BLaER1 treated with 17β-estradiol and CSF1 and Interleukin-3, amounts not matched to agents 10 nM and 100 nM (cell line): ENCODE measurements around the gene DCTN3.
A peak's percentile ranks its signal among the peaks of the same experiment; 100 is the strongest.

Source experiments
- H3K27ac ChIP-seq, 11 experiments: shearing (Covaris generic); formaldehyde crosslinking; 2 replicates each; pipeline ENCODE4 v1.8.1; 2022
- H3K27me3 ChIP-seq, 11 experiments: shearing (Covaris generic); formaldehyde crosslinking; 2 replicates each; pipeline ENCODE4 v1.8.1; 2022
- H3K36me3 ChIP-seq, 11 experiments: shearing (Covaris generic); formaldehyde crosslinking; 2 replicates each; pipeline ENCODE4 v1.8.1; 2022
- H3K4me1 ChIP-seq, 10 experiments: shearing (Covaris generic); formaldehyde crosslinking; 2 replicates each; pipeline ENCODE4 v1.8.1; 2022
- H3K4me2 ChIP-seq, 11 experiments: shearing (Covaris generic); formaldehyde crosslinking; 2 replicates each; pipeline ENCODE4 v1.8.1; 2022
- H3K4me3 ChIP-seq, 10 experiments: shearing (Covaris generic); formaldehyde crosslinking; 2 replicates each; pipeline ENCODE4 v1.8.1; 2022
- H3K9ac ChIP-seq, 11 experiments: shearing (Covaris generic); formaldehyde crosslinking; 2 replicates each; pipeline ENCODE4 v1.8.1; 2022
- H3K9me3 ChIP-seq, 11 experiments: shearing (Covaris generic); formaldehyde crosslinking; replicated peaks in 1 of 11; 2 replicates each; pipeline ENCODE4 v1.8.1; 2022
- H4K20me1 ChIP-seq, 11 experiments: shearing (Covaris generic); formaldehyde crosslinking; 2 replicates each; pipeline ENCODE4 v1.8.1; 2022
- Cebpa-rat ChIP-seq, 11 experiments: shearing (Covaris generic); IDR thresholded peaks; 2 replicates each; pipeline ENCODE4 v1.8.1; 2022

DCTN3 gene

GRCh38 chr9:34633851-34634550 is 13.7 kb upstream of the DCTN3 start:
- H4K20me1 ChIP-seq: peaks cover 0 to 76% (median 51%) of the 10 kb centered on the region in 11 experiments; a peak in 16 of 22 replicates
- 0 out of 20 replicates have a peak overlapping the region, but pooled peaks of 1 of the 10 experiments have one; percentile 75 for H3K4me3 ChIP-seq
- H3K27ac ChIP-seq: no peak overlapping the region
- no peaks in the 10 kb centered on the region for H3K9me3 ChIP-seq
- peaks cover 0 to 23% (median 12%) of the 10 kb centered on the region in 11 experiments; a peak in 14 of 22 replicates for H3K36me3 ChIP-seq
- H3K4me1 ChIP-seq: peaks cover 31 to 53% (median 44%) of the 10 kb centered on the region in 10 experiments
- H3K27me3 ChIP-seq: peaks cover 27 to 34% (median 29%) of the 10 kb centered on the region in 11 experiments
- peak overlapping the region in 9 of 11 experiments; percentile 89 to 99 (median 97); a peak in 17 of 22 replicates for H3K4me2 ChIP-seq
- H3K9ac ChIP-seq: peak overlapping the region in 5 of 11 experiments; percentile 9 to 85 (median 48); a peak in 8 of 22 replicates
- TF ChIP-seq Cebpa-rat (IDR thresholded peaks at IDR 0.05): no peak

GRCh38 chr9:34633166-34633565 is 12.9 kb upstream of the DCTN3 start:
- peaks cover 29 to 56% (median 46%) of the 10 kb centered on the region in 10 experiments for H3K4me1 ChIP-seq
- no peak overlapping the region for H3K27ac ChIP-seq
- H4K20me1 ChIP-seq: peaks cover 0 to 85% (median 56%) of the 10 kb centered on the region in 11 experiments; a peak in 16 of 22 replicates
- H3K27me3 ChIP-seq: peaks cover 35 to 42% (median 37%) of the 10 kb centered on the region in 11 experiments
- peak overlapping the region in 1 of 11 experiments; percentile 24; a peak in 2 of 22 replicates for H3K9ac ChIP-seq
- no peak for TF ChIP-seq Cebpa-rat (IDR thresholded peaks at IDR 0.05)
- no peak overlapping the region for H3K4me2 ChIP-seq
- H3K9me3 ChIP-seq: no peaks in the 10 kb centered on the region
- peaks cover 0 to 23% (median 12%) of the 10 kb centered on the region in 11 experiments; a peak in 14 of 22 replicates for H3K36me3 ChIP-seq
- no peak overlapping the region for H3K4me3 ChIP-seq

- Histone ChIP-seq H3K9ac (no peak overlapping the region), H3K4me3 (no peak overlapping the region), H3K27me3 (peaks cover 61 to 68% (median 63%) of the 10 kb centered on the region in 11 experiments), H3K9me3 (no peaks in the 10 kb centered on the region), H3K27ac (no peak overlapping the region), H3K4me1 (peaks cover 11 to 39% (median 24%) of the 10 kb centered on the region in 10 experiments), H3K36me3 (peaks cover 0 to 18% (median 9%) of the 10 kb centered on the region in 11 experiments; a peak in 14 of 22 replicates), H3K4me2 (no peak overlapping the region), H4K20me1 (peaks cover 0 to 83% (median 63%) of the 10 kb centered on the region in 11 experiments; a peak in 17 of 22 replicates)
- no peak for TF ChIP-seq Cebpa-rat (IDR thresholded peaks at IDR 0.05)
Measured at GRCh38 chr9:34630402-34631154, 10.3 kb upstream of the DCTN3 start.

- peaks cover 0 to 75% (median 53%) of the 10 kb centered on the region in 11 experiments; a peak in 16 of 22 replicates for H4K20me1 ChIP-seq
- peak overlapping the region in 1 of 11 experiments; percentile 78; a peak in 2 of 22 replicates for H3K4me2 ChIP-seq
- peaks cover 72 to 79% (median 74%) of the 10 kb centered on the region in 11 experiments for H3K27me3 ChIP-seq
- peaks cover 5 to 28% (median 13%) of the 10 kb centered on the region in 10 experiments; a peak in 19 of 20 replicates for H3K4me1 ChIP-seq
- no peaks in the 10 kb centered on the region for H3K9me3 ChIP-seq
- peaks cover 0 to 9% (median 0%) of the 10 kb centered on the region in 11 experiments; a peak in 3 of 22 replicates for H3K36me3 ChIP-seq
- no peak overlapping the region for H3K9ac ChIP-seq
- H3K4me3 ChIP-seq: peak overlapping the region in 1 of 10 experiments; percentile 9; a peak in 1 of 20 replicates
- no peak for TF ChIP-seq Cebpa-rat (IDR thresholded peaks at IDR 0.05)
- no peak overlapping the region for H3K27ac ChIP-seq
Measured at GRCh38 chr9:34629491-34629808, 9.2 kb upstream of the DCTN3 start.

- Histone ChIP-seq H3K9ac (peak within 1 kb of the TSS in 2 of 11 experiments; percentile 23 to 41; a peak in 1 of 22 replicates), H3K27me3 (peaks cover 78 to 85% (median 80%) of the 10 kb centered on the region in 11 experiments)
Measured at GRCh38 chr9:34628656-34629490, 8.6 kb upstream of the DCTN3 start, which contains the start of gene ARID3C. Gene ARID3C (minus strand): TSS chr9:34629066. CDS start chr9:34628014, 1,052 bp downstream.

GRCh38 chr9:34627716-34628655 is 7.7 kb upstream of the DCTN3 start:
- peaks cover 0 to 5% (median 0%) of the 10 kb centered on the region in 11 experiments; a peak in 3 of 22 replicates for H3K36me3 ChIP-seq
- H3K9ac ChIP-seq: no peak overlapping the region
- no peak overlapping the region for H3K27ac ChIP-seq
- peak overlapping the region in 8 of 10 experiments; percentile 28 to 45 (median 41); a peak in 8 of 20 replicates for H3K4me3 ChIP-seq
- peaks cover 0 to 19% (median 7%) of the 10 kb centered on the region in 10 experiments; a peak in 11 of 20 replicates for H3K4me1 ChIP-seq
- no peak for TF ChIP-seq Cebpa-rat (IDR thresholded peaks at IDR 0.05)
- H3K27me3 ChIP-seq: peaks cover 87 to 94% (median 89%) of the 10 kb centered on the region in 11 experiments
- H3K9me3 ChIP-seq: peaks cover 0 to 9% (median 6%) of the 10 kb centered on the region in 11 experiments; a peak in 15 of 22 replicates
- H4K20me1 ChIP-seq: peaks cover 0 to 63% (median 39%) of the 10 kb centered on the region in 11 experiments; a peak in 14 of 22 replicates
- H3K4me2 ChIP-seq: peak overlapping the region; percentile 52 to 92 (median 71); a peak in 20 of 22 replicates

More at GRCh38 chr9:34628656-34629490, 8.6 kb upstream of the DCTN3 start, which contains the start of gene ARID3C:
- peaks cover 2 to 22% (median 7%) of the 10 kb centered on the region in 10 experiments; a peak in 12 of 20 replicates for H3K4me1 ChIP-seq
- no peak within 1 kb of the TSS for H3K27ac ChIP-seq
- peak within 1 kb of the TSS; percentile 52 to 92 (median 71) for H3K4me2 ChIP-seq
- H3K4me3 ChIP-seq: peak within 1 kb of the TSS in 9 of 10 experiments; percentile 28 to 54 (median 44); a peak in 14 of 20 replicates
- H3K9me3 ChIP-seq: peaks cover 0 to under 1% (median 0%) of the 10 kb centered on the region in 11 experiments; a peak in 2 of 22 replicates
- TF ChIP-seq Cebpa-rat (IDR thresholded peaks at IDR 0.05): no peak
- H4K20me1 ChIP-seq: peaks cover 0 to 71% (median 48%) of the 10 kb centered on the region in 11 experiments; a peak in 14 of 22 replicates
- H3K36me3 ChIP-seq: peaks cover 0 to 9% (median 0%) of the 10 kb centered on the region in 11 experiments; a peak in 3 of 22 replicates

- peaks cover 13 to 37% (median 27%) of the 10 kb centered on the region in 11 experiments; a peak in 20 of 22 replicates for H3K9me3 ChIP-seq
- TF ChIP-seq Cebpa-rat (IDR thresholded peaks at IDR 0.05): no peak
- peaks cover 0 to 26% (median 7%) of the 10 kb centered on the region in 10 experiments; a peak in 13 of 20 replicates for H3K4me1 ChIP-seq
- H3K27me3 ChIP-seq: peaks cover 90 to 100% (median 100%) of the 10 kb centered on the region in 11 experiments
- H3K4me2 ChIP-seq: no peak overlapping the region
- no peak overlapping the region for H3K27ac ChIP-seq
- no peak overlapping the region for H3K4me3 ChIP-seq
- peaks cover 0 to 39% (median 20%) of the 10 kb centered on the region in 11 experiments; a peak in 14 of 22 replicates for H4K20me1 ChIP-seq
- H3K9ac ChIP-seq: no peak overlapping the region
- H3K36me3 ChIP-seq: no peaks in the 10 kb centered on the region; a peak in 1 of 22 replicates
Measured at GRCh38 chr9:34625186-34625486, 4.8 kb upstream of the DCTN3 start.
